PC-9 (cell line): ENCODE measurements around the gene CCDC106. TPM values are rescaled to one million over a fixed set of nuclear protein-coding genes. Genes with fewer than 3 reads are reported as not detected.

Source experiments
- BruUV-seq: library from RNA; stranded (reverse); fragments of 400-500 nt; replicated peaks from 2 replicates; lab custom pipeline; 2021; lab: Mats Ljungman, UMichigan
- CTCF ChIA-PET: fragments of 300-600 bp; sonication (Branson Sonifier 250); formaldehyde crosslinking; loops from one replicate; lab custom pipeline; 2022; ENCODE audit warnings: antibody characterized with exemption; lab: Charles Lee
- POLR2A ChIA-PET: fragments of 300-600 bp; sonication (Branson Sonifier 250); formaldehyde crosslinking; loops from one replicate; lab custom pipeline; 2022; ENCODE audit warnings: antibody characterized with exemption; ENCODE audit not compliant: unreplicated experiment; lab: Charles Lee
- DNase-seq, 2 experiments: peaks; one replicate each; pipeline versions ENCODE4 v3.0.0 to v3.0.0-alpha.2; 2015 to 2022; ENCODE audit warnings: mixed read lengths in 1 of 2
- H2AFZ ChIP-seq: fragments of 200-600 bp; sonication (generic); 2 replicates; pipeline ENCODE4 v1.8.1; 2017; ENCODE audit warnings: antibody characterized with exemption
- H3F3A ChIP-seq: fragments of 200-600 bp; sonication (generic); 2 replicates; pipeline ENCODE4 v1.8.1; 2017; ENCODE audit warnings: antibody characterized with exemption, mild to moderate bottlenecking, low read depth; ENCODE audit not compliant: insufficient read depth
- H3K27ac ChIP-seq: fragments of 200-600 bp; sonication (generic); 2 replicates; pipeline ENCODE4 v1.6.1; 2016; ENCODE audit warnings: mixed run types
- H3K27me3 ChIP-seq: fragments of 200-600 bp; sonication (generic); 2 replicates; pipeline ENCODE4 v1.6.1; 2016; ENCODE audit warnings: low read depth, mixed run types; ENCODE audit not compliant: insufficient read depth
- H3K36me3 ChIP-seq: fragments of 200-600 bp; sonication (generic); 2 replicates; pipeline ENCODE4 v1.6.1; 2016; ENCODE audit warnings: low read depth, mixed run types
- H3K4me1 ChIP-seq: fragments of 200-600 bp; sonication (generic); replicated peaks from 2 replicates; pipeline ENCODE4 v1.6.1; 2016; ENCODE audit warnings: mixed run types; ENCODE audit not compliant: insufficient read depth
- H3K4me2 ChIP-seq: fragments of 200-600 bp; sonication (generic); 2 replicates; pipeline ENCODE4 v1.6.1; 2017; ENCODE audit warnings: mixed run types
- H3K4me3 ChIP-seq: fragments of 200-600 bp; sonication (generic); 2 replicates; pipeline ENCODE4 v1.6.1; 2016; ENCODE audit warnings: mixed run types
- H3K79me2 ChIP-seq: fragments of 200-600 bp; sonication (generic); 2 replicates; pipeline ENCODE4 v1.6.1; 2017; ENCODE audit warnings: low read depth, mixed run types
- H3K9me2 ChIP-seq: fragments of 200-600 bp; sonication (generic); 2 replicates; pipeline ENCODE4 v1.8.1; 2017; ENCODE audit warnings: mild to moderate bottlenecking; ENCODE audit not compliant: insufficient read depth
- H3K9me3 ChIP-seq: fragments of 200-600 bp; sonication (generic); 2 replicates; pipeline ENCODE4 v1.8.1; 2016; ENCODE audit warnings: low read depth; ENCODE audit not compliant: insufficient read depth
- H4K20me1 ChIP-seq: fragments of 200-600 bp; sonication (generic); 2 replicates; pipeline ENCODE4 v1.8.1; 2017; ENCODE audit not compliant: insufficient read depth
- CTCF ChIP-seq: fragments of 200-600 bp; sonication (generic); conservative IDR thresholded peaks from 2 replicates; pipeline ENCODE4 v1.6.1; 2017; ENCODE audit warnings: mixed run types, antibody characterized with exemption, mild to moderate bottlenecking, moderate library complexity
- EZH2 ChIP-seq: fragments of 200-600 bp; sonication (generic); IDR thresholded peaks from 2 replicates; pipeline ENCODE4 v1.8.0; 2017; ENCODE audit warnings: antibody characterized with exemption, low read depth
- intact Hi-C: fragments of 100-400 bp; cut with micrococcal nuclease; formaldehyde crosslinking; loops from one replicate; pipeline ENCODE4 v1.10.0; 2022; ENCODE audit not compliant: unreplicated experiment
- total RNA-seq: library from RNA; stranded (reverse); gene quantifications from 2 replicates; pipeline ENCODE4 v1.2.3, GENCODE V29; 2021

Gene CCDC106
- total RNA-seq, 1 experiment from 2014 or later = 3.2 TPM

DNA sequence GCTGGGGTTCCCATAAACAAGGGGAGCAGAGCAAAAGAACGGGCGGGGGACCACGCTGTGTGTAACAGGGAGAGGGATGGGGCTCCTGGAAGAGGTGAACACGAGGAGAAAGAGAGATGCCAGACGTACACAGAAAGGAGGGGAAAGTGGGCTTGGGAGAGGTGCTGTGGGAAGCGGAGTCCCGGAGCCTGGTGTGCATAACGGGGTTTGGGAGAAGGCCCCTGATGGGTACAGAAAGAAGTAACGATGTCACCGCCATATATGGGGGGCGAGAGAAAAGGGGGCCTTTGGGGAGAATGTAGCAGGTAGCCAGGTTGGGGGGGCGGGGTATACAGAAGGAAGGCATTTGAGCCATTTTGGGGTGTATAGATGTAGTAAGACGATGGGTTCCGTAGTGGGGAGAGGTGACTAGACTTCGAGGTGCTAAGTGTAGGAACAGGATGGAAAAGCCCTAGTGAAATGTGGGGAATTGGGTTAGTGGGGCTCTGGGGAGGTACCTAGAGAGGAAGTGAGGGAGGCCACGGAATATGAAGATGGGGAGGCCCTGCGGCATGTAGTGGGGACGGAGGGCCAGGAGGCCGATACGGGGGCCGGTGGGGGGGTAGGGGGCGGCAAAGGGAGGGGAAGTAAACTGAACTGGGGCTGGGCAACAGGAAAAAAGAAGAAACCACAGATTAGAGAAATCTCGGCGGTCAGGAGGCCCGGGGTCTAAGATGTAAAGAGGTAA lies 6.4 kb upstream of the CCDC106 start:
- intact Hi-C loops = no loop called here
- H3K9me2 ChIP-seq = no peaks in the 10 kb centered on the region
- peaks cover 51% of the 10 kb centered on the region; the same call in 1 of the 2 replicates for H3F3A ChIP-seq
- H3K27ac ChIP-seq = 0 out of 2 replicates have a peak overlapping the region, but pooled peaks have one; percentile 40
- H4K20me1 ChIP-seq = peaks cover 5% of the 10 kb centered on the region
- H3K27me3 ChIP-seq = no peaks in the 10 kb centered on the region
- no peaks in the 10 kb centered on the region for H3K9me3 ChIP-seq
- CTCF ChIA-PET = no interaction called here
- H3K4me2 ChIP-seq = peak overlapping the region; percentile 90
- H3K4me1 ChIP-seq = peaks cover 10% of the 10 kb centered on the region
- H2AFZ ChIP-seq = peak overlapping the region; percentile 76
- peaks cover 9% of the 10 kb centered on the region; the same call in 1 of the 2 replicates for H3K36me3 ChIP-seq
- BruUV-seq = no TSS peak
- H3K79me2 ChIP-seq = peaks cover 60% of the 10 kb centered on the region
- no peak for DNase-seq
- H3K4me3 ChIP-seq = peak overlapping the region; percentile 66
- no peak for TF ChIP-seq EZH2
- no peak for TF ChIP-seq CTCF
- POLR2A ChIA-PET = interaction anchor here (0.6 kb wide), 1 partner anchor 1178 kb away, joined by 4 read pairs; the partner anchor contains the start of gene LENG9

DNA sequence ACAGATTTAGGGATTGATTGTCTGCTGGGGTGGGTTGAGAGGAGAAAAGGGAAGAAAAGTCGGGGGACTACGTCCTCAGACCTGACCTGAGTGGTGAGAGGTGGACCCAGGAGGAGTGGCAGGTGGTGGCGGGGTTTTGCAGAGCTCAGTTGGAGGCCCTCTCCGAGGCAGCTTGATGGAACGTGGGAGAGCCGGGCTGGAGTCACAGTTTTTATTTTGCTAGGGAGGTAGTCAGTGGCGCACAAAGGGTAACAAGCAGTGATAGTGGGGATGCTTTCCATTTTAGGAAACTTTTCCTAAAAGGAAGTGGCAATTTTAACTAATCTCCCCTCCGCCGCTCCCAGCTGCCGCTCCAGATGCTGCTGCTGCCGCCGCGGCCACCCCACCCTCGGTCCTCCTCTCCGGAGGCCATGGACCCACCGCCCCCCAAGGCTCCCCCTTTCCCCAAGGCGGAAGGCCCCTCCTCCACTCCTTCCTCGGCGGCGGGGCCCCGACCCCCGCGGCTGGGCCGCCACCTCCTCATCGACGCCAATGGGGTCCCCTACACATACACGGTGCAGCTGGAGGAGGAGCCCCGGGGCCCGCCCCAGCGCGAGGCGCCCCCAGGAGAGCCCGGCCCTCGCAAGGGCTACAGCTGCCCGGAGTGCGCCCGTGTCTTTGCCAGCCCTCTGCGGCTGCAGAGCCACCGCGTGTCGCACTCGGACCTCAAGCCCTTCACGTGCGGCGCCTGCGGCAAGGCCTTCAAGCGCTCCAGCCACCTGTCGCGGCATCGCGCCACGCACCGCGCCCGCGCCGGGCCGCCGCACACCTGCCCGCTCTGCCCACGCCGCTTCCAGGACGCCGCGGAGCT lies 5.6 kb upstream of the CCDC106 start:
- H4K20me1 ChIP-seq = peaks cover 11% of the 10 kb centered on the region
- H3K36me3 ChIP-seq = peaks cover 9% of the 10 kb centered on the region
- peaks cover 8% of the 10 kb centered on the region for H3K4me1 ChIP-seq
- no peaks in the 10 kb centered on the region for H3K9me2 ChIP-seq
- peaks cover 59% of the 10 kb centered on the region; the same call in 1 of the 2 replicates for H3F3A ChIP-seq
- POLR2A ChIA-PET = interaction anchor here (0.6 to 1.2 kb wide), 5 partner anchors 12 to 1179 kb away, joined by 3 to 14 read pairs (median 8); partner anchors contain the start of genes LENG9 and ZSCAN5A
- no peaks in the 10 kb centered on the region for H3K27me3 ChIP-seq
- intact Hi-C loops = loop anchor here (1.0 kb wide), 2 partner anchors 12 to 33 kb away; partner anchors contain the start of gene EPN1
- peaks cover 53% of the 10 kb centered on the region for H3K79me2 ChIP-seq
- TSS peak; percentile 37 for BruUV-seq
- peak overlapping the region; percentile 90 for H3K4me2 ChIP-seq
- peak overlapping the region; percentile 44 for H3K27ac ChIP-seq
- H3K9me3 ChIP-seq = no peaks in the 10 kb centered on the region
- TF ChIP-seq CTCF (no peak), EZH2 (no peak)
- H3K4me3 ChIP-seq = peak overlapping the region; percentile 66
- CTCF ChIA-PET = interaction anchor here (0.6 kb wide), 1 partner anchor 16 kb away, joined by 6 read pairs; no protein-coding TSS in a partner anchor
- DNase-seq = peak in 1 of 2 experiments; percentile 29
- peak overlapping the region; percentile 59; the same call in 1 of the 2 replicates for H2AFZ ChIP-seq
